Trophoblast cell (in vitro differentiated cells and primary cell): ENCODE measurements around the gene KCTD8.

Experiments
- DNase-seq, 2 donors: peaks; one replicate each; pipeline ENCODE4 v3.0.0-alpha.2; 2016
- H2AFZ ChIP-seq: 2 replicates; pipeline ENCODE4 v1.6.1; 2013; ENCODE audit warnings: low read length, moderate library complexity, mild to moderate bottlenecking; ENCODE audit not compliant: insufficient read depth, poor library complexity
- H2AK5ac ChIP-seq: 2 replicates; pipeline ENCODE4 v1.6.1; 2013; ENCODE audit warnings: mild to moderate bottlenecking, low read length
- H2BK120ac ChIP-seq: 2 replicates; pipeline ENCODE4 v1.6.1; 2013; ENCODE audit warnings: low read length, mild to moderate bottlenecking, moderate library complexity; ENCODE audit not compliant: insufficient read depth, poor library complexity
- H2BK12ac ChIP-seq: 2 replicates; pipeline ENCODE4 v1.6.1; 2013; ENCODE audit warnings: mild to moderate bottlenecking, low read length, moderate library complexity
- H2BK5ac ChIP-seq: 2 replicates; pipeline ENCODE4 v1.6.1; 2013; ENCODE audit warnings: low read length, low read depth, moderate library complexity, mild to moderate bottlenecking; ENCODE audit not compliant: poor library complexity
- H3K14ac ChIP-seq: 2 replicates; pipeline ENCODE4 v1.6.1; 2013; ENCODE audit warnings: mild to moderate bottlenecking, low read length
- H3K18ac ChIP-seq: 2 replicates; pipeline ENCODE4 v1.6.1; 2013; ENCODE audit warnings: mild to moderate bottlenecking, low read length
- H3K23ac ChIP-seq: 2 replicates; pipeline ENCODE4 v1.6.1; 2013; ENCODE audit warnings: low read length
- H3K27ac ChIP-seq: 2 replicates; pipeline ENCODE4 v1.5.1; 2013; ENCODE audit warnings: low read depth, mild to moderate bottlenecking, inconsistent platforms, low read length, moderate library complexity
- H3K27me3 ChIP-seq: 2 replicates; pipeline ENCODE4 v1.6.1; 2013; ENCODE audit warnings: inconsistent platforms, mild to moderate bottlenecking, low read length, moderate library complexity; ENCODE audit not compliant: insufficient read depth
- H3K36me3 ChIP-seq, 2 experiments: 1 replicate in 1 of 2; 2 replicates in 1 of 2; pipeline ENCODE4 v1.6.1; 2013; ENCODE audit warnings: low read length in 2 of 2, mild to moderate bottlenecking in 2 of 2, moderate library complexity in 1 of 2; ENCODE audit not compliant: insufficient read depth in 2 of 2, control insufficient read depth in 1 of 2
- H3K4ac ChIP-seq: 2 replicates; pipeline ENCODE4 v1.6.1; 2013; ENCODE audit warnings: low read depth, mild to moderate bottlenecking, low read length, moderate library complexity
- H3K4me1 ChIP-seq, 2 experiments: 1 replicate in 1 of 2; 2 replicates in 1 of 2; pipeline ENCODE4 v1.6.1; 2013; ENCODE audit warnings: low read length in 2 of 2, mild to moderate bottlenecking in 2 of 2, moderate library complexity in 1 of 2; ENCODE audit not compliant: insufficient read depth in 2 of 2, control insufficient read depth in 1 of 2
- H3K4me2 ChIP-seq: 2 replicates; pipeline ENCODE4 v1.6.1; 2013; ENCODE audit warnings: inconsistent platforms, mild to moderate bottlenecking, low read length, moderate library complexity
- H3K4me3 ChIP-seq: 2 replicates; pipeline ENCODE4 v1.5.1; 2013; ENCODE audit warnings: mild to moderate bottlenecking, low read depth, low read length, inconsistent platforms
- H3K79me1 ChIP-seq: one replicate; pipeline ENCODE4 v1.6.1; 2013; ENCODE audit warnings: low read length
- H3K79me2 ChIP-seq: 2 replicates; pipeline ENCODE4 v1.6.1; 2013; ENCODE audit warnings: low read length, mild to moderate bottlenecking; ENCODE audit not compliant: control insufficient read depth, insufficient read depth, poor library complexity
- H3K9ac ChIP-seq: 2 replicates; pipeline ENCODE4 v1.6.1; 2013; ENCODE audit warnings: mild to moderate bottlenecking, low read length
- H3K9me3 ChIP-seq: 2 replicates; pipeline ENCODE4 v1.6.1; 2013; ENCODE audit warnings: low read depth, mild to moderate bottlenecking, control low read depth, inconsistent platforms, low read length; ENCODE audit not compliant: insufficient read depth
- H4K12ac ChIP-seq: 2 replicates; pipeline ENCODE4 v1.6.1; 2013; ENCODE audit warnings: low read depth, mild to moderate bottlenecking, low read length, moderate library complexity
- H4K8ac ChIP-seq: 2 replicates; pipeline ENCODE4 v1.6.1; 2013; ENCODE audit warnings: low read depth, mild to moderate bottlenecking, low read length, moderate library complexity
- H4K91ac ChIP-seq: one replicate; pipeline ENCODE4 v1.6.1; 2013; ENCODE audit warnings: low read depth, mild to moderate bottlenecking, low read length, moderate library complexity
- WGBS: extraction: QIAGEN DNeasy Blood & Tissue Kit; methylation state at CpG from one replicate; pipeline ENCODE4 v1.1.7; 2013; ENCODE audit warnings: missing lambda C conversion rate; ENCODE audit not compliant: insufficient read length, insufficient coverage; ENCODE audit errors: extremely low coverage; 5-methylcytosine and 5-hydroxymethylcytosine counted together

The KCTD8 gene

GRCh38 chr4:44320833-44321232 is 127.8 kb downstream of the KCTD8 start:
- no CpG with 5 or more reads among the region's 2 CpGs for WGBS

GRCh38 chr4:44319129-44319528 is 129.5 kb downstream of the KCTD8 start:
- H2AFZ ChIP-seq = no peak overlapping the region
- no peak overlapping the region for H2BK12ac ChIP-seq
- no peaks in the 10 kb centered on the region for H3K79me1 ChIP-seq
- no peaks in the 10 kb centered on the region for H3K36me3 ChIP-seq
- DNase-seq = no peak
- no peak overlapping the region for H2BK5ac ChIP-seq
- no peak overlapping the region for H3K23ac ChIP-seq
- H3K27me3 ChIP-seq = no peaks in the 10 kb centered on the region
- no peak overlapping the region for H3K27ac ChIP-seq
- H4K8ac ChIP-seq = no peak overlapping the region
- no peaks in the 10 kb centered on the region for H3K79me2 ChIP-seq
- no peak overlapping the region for H3K4me2 ChIP-seq
- H2BK120ac ChIP-seq = no peak overlapping the region
- no peak overlapping the region for H3K9ac ChIP-seq
- H3K4me1 ChIP-seq = no peaks in the 10 kb centered on the region
- H3K4me3 ChIP-seq = no peak overlapping the region
- H3K4ac ChIP-seq = no peak overlapping the region
- no CpG with 5 or more reads among the region's 3 CpGs for WGBS
- no peak overlapping the region for H3K18ac ChIP-seq
- no peaks in the 10 kb centered on the region for H3K9me3 ChIP-seq
- H2AK5ac ChIP-seq = no peak overlapping the region
- no peak overlapping the region for H4K12ac ChIP-seq
- H3K14ac ChIP-seq = no peak overlapping the region
- H4K91ac ChIP-seq = no peak overlapping the region

More at GRCh38 chr4:44320833-44321232, 127.8 kb downstream of the KCTD8 start:
- H3K18ac ChIP-seq = no peak overlapping the region
- H4K12ac ChIP-seq = no peak overlapping the region
- no peak overlapping the region for H3K23ac ChIP-seq
- no peak overlapping the region for H3K4ac ChIP-seq
- H2BK5ac ChIP-seq = no peak overlapping the region
- no peak overlapping the region for H2AK5ac ChIP-seq
- no peaks in the 10 kb centered on the region for H3K36me3 ChIP-seq
- no peak for DNase-seq
- no peak overlapping the region for H4K8ac ChIP-seq
- H3K9me3 ChIP-seq = no peaks in the 10 kb centered on the region
- H3K4me1 ChIP-seq = no peaks in the 10 kb centered on the region
- no peak overlapping the region for H2BK120ac ChIP-seq
- no peak overlapping the region for H2BK12ac ChIP-seq
- no peaks in the 10 kb centered on the region for H3K79me2 ChIP-seq
- H3K9ac ChIP-seq = no peak overlapping the region
- no peak overlapping the region for H4K91ac ChIP-seq
- no peak overlapping the region for H3K4me3 ChIP-seq
- no peak overlapping the region for H3K14ac ChIP-seq
- H3K27me3 ChIP-seq = no peaks in the 10 kb centered on the region
- H3K79me1 ChIP-seq = no peaks in the 10 kb centered on the region
- H3K4me2 ChIP-seq = no peak overlapping the region
- no peak overlapping the region for H3K27ac ChIP-seq
- no peak overlapping the region for H2AFZ ChIP-seq

- no peak overlapping the region for H3K9ac ChIP-seq
- no peak overlapping the region for H4K91ac ChIP-seq
- no peak overlapping the region for H3K4me3 ChIP-seq
- H3K9me3 ChIP-seq = no peaks in the 10 kb centered on the region
- no peak overlapping the region for H4K12ac ChIP-seq
- no peak overlapping the region for H2BK5ac ChIP-seq
- H3K4me1 ChIP-seq = no peaks in the 10 kb centered on the region
- no peak for DNase-seq
- no peaks in the 10 kb centered on the region for H3K79me1 ChIP-seq
- no peaks in the 10 kb centered on the region for H3K27me3 ChIP-seq
- no peak overlapping the region for H3K18ac ChIP-seq
- H2AK5ac ChIP-seq = no peak overlapping the region
- no peaks in the 10 kb centered on the region for H3K79me2 ChIP-seq
- no peak overlapping the region for H3K4ac ChIP-seq
- no peak overlapping the region for H4K8ac ChIP-seq
- no peak overlapping the region for H3K23ac ChIP-seq
- no peak overlapping the region for H2AFZ ChIP-seq
- no peak overlapping the region for H3K14ac ChIP-seq
- no peak overlapping the region for H3K27ac ChIP-seq
- H3K36me3 ChIP-seq = no peaks in the 10 kb centered on the region
- H2BK120ac ChIP-seq = no peak overlapping the region
- no peak overlapping the region for H3K4me2 ChIP-seq
- H2BK12ac ChIP-seq = no peak overlapping the region
- no CpG with 5 or more reads among the region's 1 CpG for WGBS
Observed at GRCh38 chr4:44313702-44314101, 134.9 kb downstream of the KCTD8 start.

- Histone ChIP-seq H3K79me1 (no peaks in the 10 kb centered on the region), H3K4me1 (no peaks in the 10 kb centered on the region), H2BK5ac (no peak overlapping the region), H4K8ac (no peak overlapping the region), H3K4me3 (no peak overlapping the region), H3K27me3 (no peaks in the 10 kb centered on the region), H3K79me2 (no peaks in the 10 kb centered on the region), H2AFZ (no peak overlapping the region), H2BK12ac (no peak overlapping the region), H4K91ac (no peak overlapping the region), H3K4me2 (no peak overlapping the region), H3K9ac (no peak overlapping the region), H3K14ac (no peak overlapping the region), H3K36me3 (no peaks in the 10 kb centered on the region), H3K9me3 (no peaks in the 10 kb centered on the region), H3K23ac (no peak overlapping the region), H3K4ac (no peak overlapping the region), H2BK120ac (no peak overlapping the region), H2AK5ac (no peak overlapping the region), H3K27ac (no peak overlapping the region), H4K12ac (no peak overlapping the region), H3K18ac (no peak overlapping the region)
- DNase-seq = no peak
- WGBS = no CpG with 5 or more reads among the region's 1 CpG
Observed at GRCh38 chr4:44287505-44287904, 161.1 kb downstream of the KCTD8 start.
